Upper lobe of left lung (tissue), 6 donors: ENCODE measurements around the gene DNAJB6. TPM values are rescaled to one million over a fixed set of nuclear protein-coding genes. Genes with fewer than 3 reads are reported as not detected.
A peak's percentile ranks its signal among the peaks of the same experiment; 100 is the strongest.

Source experiments
- ATAC-seq, 2 donors: fragments of 200-7000 bp; cut with Tn5 transposase; one replicate each; pipeline ENCODE4 v1.9.1; 2022; ENCODE audit warnings: mild to moderate bottlenecking in 2 of 2, moderate library complexity in 2 of 2; ENCODE audit not compliant: low FRiP score in 2 of 2
- DNase-seq, 2 donors: peaks; one replicate each; pipeline ENCODE4 v3.0.0-alpha.2; 2019 to 2020
- H3K27ac ChIP-seq, 4 donors: fragments of 200-600 bp; sonication (generic); one replicate each; pipeline ENCODE4 v1.5.1; 2016 to 2019
- H3K27me3 ChIP-seq, 4 donors: fragments of 200-600 bp; sonication (generic); one replicate each; pipeline ENCODE4 v1.5.1; 2017 to 2019
- H3K36me3 ChIP-seq, 4 donors: fragments of 200-600 bp; sonication (generic); one replicate each; pipeline ENCODE4 v1.5.1; 2016 to 2019
- H3K4me1 ChIP-seq, 4 donors: fragments of 200-600 bp; sonication (generic); one replicate each; pipeline ENCODE4 v1.5.1; 2018 to 2019
- H3K4me3 ChIP-seq, 4 donors: fragments of 200-600 bp; sonication (generic); one replicate each; pipeline ENCODE4 v1.5.1; 2017 to 2019; ENCODE audit warnings: mild to moderate bottlenecking in 2 of 4, moderate library complexity in 1 of 4
- H3K9me3 ChIP-seq, 4 donors: fragments of 200-600 bp; sonication (generic); one replicate each; pipeline ENCODE4 v1.5.1; 2018 to 2019
- CTCF ChIP-seq, 6 experiments: fragments of 450-650 bp in 4 of 6; fragments of 200-600 bp in 2 of 6; sonication (generic) in 2 of 6; IDR thresholded peaks; one replicate each; pipeline ENCODE4 v1.5.1; 2016 to 2019; ENCODE audit warnings: antibody characterized with exemption in 6 of 6
- EP300 ChIP-seq, 4 donors: sonication (generic); formaldehyde crosslinking; IDR thresholded peaks; one replicate each; pipeline ENCODE4 v1.5.1; 2017; ENCODE audit warnings: antibody characterized with exemption in 4 of 4, control low read depth in 2 of 4
- POLR2A ChIP-seq, 4 donors: fragments of 450-650 bp; IDR thresholded peaks; one replicate each; pipeline ENCODE4 v1.5.1; 2016 to 2017; ENCODE audit warnings: antibody characterized with exemption in 4 of 4, mild to moderate bottlenecking in 2 of 4
- POLR2AphosphoS5 ChIP-seq, 2 donors: sonication (generic); formaldehyde crosslinking; IDR thresholded peaks; one replicate each; pipeline ENCODE4 v1.5.1; 2017; ENCODE audit warnings: antibody characterized with exemption in 2 of 2
- WGBS, 2 donors: methylation state at CpG; one replicate each; pipeline ENCODE4 v1.1.5; 2017 to 2018; 5-methylcytosine and 5-hydroxymethylcytosine counted together
- total RNA-seq, 6 donors: library from RNA; depleted of rRNA in 4 of 6; stranded (reverse); fragments of >200 nt in 4 of 6; gene quantifications; one replicate each; pipeline versions ENCODE4 v1.1.0 to v1.2.1, GENCODE V29; 2016 to 2021
- donor health status: DM: no; HTN: no; CAD: no; lungs with moderate emphysema.
- donor health status: DM: no; HTN: yes; CAD: no; lungs with severe emphysema.

Gene DNAJB6
- total RNA-seq, 6 donors from 2014 or later, result 64.1 to 99.6 (median 83.0) TPM

DNA sequence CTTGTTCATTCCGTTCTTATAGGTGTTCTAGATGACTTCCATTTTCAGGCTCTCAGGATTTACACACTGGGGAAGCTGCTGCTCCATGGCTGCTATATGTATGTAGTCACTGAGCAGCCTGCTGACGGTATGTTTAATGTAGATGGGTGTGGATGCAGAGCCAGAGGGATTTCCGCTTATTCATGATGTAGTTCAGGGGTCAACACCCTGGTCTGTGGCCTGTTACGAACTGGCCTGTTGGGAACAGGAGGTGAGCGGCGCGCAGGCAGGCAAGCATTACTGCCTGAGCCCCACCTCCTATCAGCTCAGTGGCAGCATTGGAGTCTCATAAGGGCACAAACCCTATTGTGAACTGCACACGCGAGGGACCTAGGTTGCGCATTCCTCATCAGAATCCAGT is 33.9 kb downstream of the DNAJB6 start:
- H3K4me3 ChIP-seq, result no peak overlapping the region
- WGBS, 2 donors, result 97 to 98% methylated on average over 8 to 10 of the region's 10 CpGs
- H3K36me3 ChIP-seq, result peaks cover 36 to 87% (median 68%) of the 10 kb centered on the region in 4 donors
- H3K27ac ChIP-seq, result no peak overlapping the region
- ATAC-seq (no peak), DNase-seq (peak; percentile 18 to 24)
- no peaks in the 10 kb centered on the region for H3K27me3 ChIP-seq
- no peaks in the 10 kb centered on the region for H3K9me3 ChIP-seq
- TF ChIP-seq CTCF (IDR thresholded peaks at IDR 0.05), result no peak
- TF ChIP-seq EP300 (IDR thresholded peaks at IDR 0.05), result no peak
- TF ChIP-seq POLR2AphosphoS5 (IDR thresholded peaks at IDR 0.05), result no peak
- TF ChIP-seq POLR2A (IDR thresholded peaks at IDR 0.05), result no peak
- H3K4me1 ChIP-seq, result peaks cover 0 to 4% (median 1%) of the 10 kb centered on the region in 4 donors

DNA sequence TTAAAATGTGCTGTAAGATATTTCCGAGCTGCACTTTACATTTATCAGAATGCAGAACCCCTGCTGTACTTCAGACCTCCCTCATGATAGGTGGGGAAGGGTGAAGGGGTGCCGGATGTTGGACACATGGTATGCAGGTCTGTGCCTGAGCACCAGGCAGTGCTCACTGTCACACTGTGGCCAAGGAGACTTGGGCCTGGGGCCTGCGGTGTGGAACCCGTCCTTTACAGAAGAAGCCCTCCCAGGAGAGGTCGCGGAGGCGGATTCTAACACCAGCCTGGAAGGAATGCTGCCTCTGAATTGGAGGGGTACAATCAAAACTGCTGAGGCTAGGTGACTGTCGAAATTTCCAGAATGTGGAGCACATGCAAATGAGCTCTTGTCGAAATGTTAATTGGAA is 34.5 kb downstream of the DNAJB6 start:
- 95 to 96% methylated on average over 9 of the region's 9 CpGs for WGBS, 2 donors
- ATAC-seq, result no peak

GRCh38 chr7:157372300-157373232 is 35.8 kb downstream of the DNAJB6 start:
- ATAC-seq (peak in 1 of 2 donors; percentile 36), DNase-seq (peak; percentile 15 to 66)
- TF ChIP-seq EP300 (IDR thresholded peaks at IDR 0.05) (no peak), CTCF (IDR thresholded peaks at IDR 0.05) (no peak), POLR2AphosphoS5 (IDR thresholded peaks at IDR 0.05) (no peak), POLR2A (IDR thresholded peaks at IDR 0.05) (no peak)
- no peaks in the 10 kb centered on the region for H3K9me3 ChIP-seq
- H3K27me3 ChIP-seq, result no peaks in the 10 kb centered on the region
- no peak overlapping the region for H3K4me3 ChIP-seq
- no peak overlapping the region for H3K27ac ChIP-seq
- H3K36me3 ChIP-seq, result peaks cover 33 to 69% (median 56%) of the 10 kb centered on the region in 4 donors
- 88 to 89% methylated on average over 18 to 24 of the region's 24 CpGs for WGBS, 2 donors
- peaks cover 0 to 12% (median 7%) of the 10 kb centered on the region in 4 donors for H3K4me1 ChIP-seq

More for the DNA sequence above, 34.5 kb downstream of the DNAJB6 start:
- peaks cover 36 to 81% (median 64%) of the 10 kb centered on the region in 4 donors for H3K36me3 ChIP-seq
- H3K9me3 ChIP-seq, result no peaks in the 10 kb centered on the region
- H3K4me3 ChIP-seq, result no peak overlapping the region
- no peak overlapping the region for H3K27ac ChIP-seq
- H3K27me3 ChIP-seq, result no peaks in the 10 kb centered on the region
- peaks cover 0 to 8% (median 3%) of the 10 kb centered on the region in 4 donors for H3K4me1 ChIP-seq
- TF ChIP-seq POLR2A (IDR thresholded peaks at IDR 0.05) (no peak), EP300 (IDR thresholded peaks at IDR 0.05) (no peak), CTCF (IDR thresholded peaks at IDR 0.05) (no peak), POLR2AphosphoS5 (IDR thresholded peaks at IDR 0.05) (no peak)
- DNase-seq, result peak in 1 of 2 donors; percentile 8

DNA sequence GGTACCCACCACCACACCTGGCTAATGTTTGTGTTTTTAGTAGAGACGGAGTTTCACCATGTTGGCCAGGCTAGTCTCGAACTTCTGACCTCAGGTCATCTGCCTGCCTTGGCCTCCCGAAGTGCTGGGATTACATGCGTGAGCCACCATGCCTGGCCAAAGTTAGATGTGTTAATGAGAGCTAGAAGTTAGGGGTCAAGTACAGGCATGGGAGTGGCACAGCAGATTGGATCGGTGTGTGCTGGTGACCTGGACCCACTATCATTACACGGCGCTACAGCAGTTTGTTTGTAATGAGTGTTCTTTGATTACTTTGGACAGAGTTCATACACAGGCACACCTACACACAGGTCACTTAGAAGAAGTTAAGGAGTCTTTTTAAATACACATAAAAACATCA is 36.7 kb downstream of the DNAJB6 start:
- Histone ChIP-seq H3K4me1 (peaks cover 0 to 12% (median 8%) of the 10 kb centered on the region in 4 donors), H3K36me3 (peaks cover 24 to 59% (median 47%) of the 10 kb centered on the region in 4 donors), H3K9me3 (no peaks in the 10 kb centered on the region), H3K4me3 (no peak overlapping the region), H3K27me3 (no peaks in the 10 kb centered on the region), H3K27ac (no peak overlapping the region)
- ATAC-seq (no peak), DNase-seq (peak in 1 of 2 donors; percentile 9)
- no peak for TF ChIP-seq CTCF (IDR thresholded peaks at IDR 0.05)
- no peak for TF ChIP-seq POLR2AphosphoS5 (IDR thresholded peaks at IDR 0.05)
- no peak for TF ChIP-seq POLR2A (IDR thresholded peaks at IDR 0.05)
- TF ChIP-seq EP300 (IDR thresholded peaks at IDR 0.05), result no peak
- 80 to 87% methylated on average over 7 of the region's 7 CpGs for WGBS, 2 donors
